Kidney epithelial cell (primary cell): ENCODE results near the gene CRYBG1. TPM values are rescaled to one million over a fixed set of nuclear protein-coding genes. Genes with fewer than 3 reads are reported as not detected.

ENCODE experiments used
- DNase-seq: peaks from one replicate; pipeline ENCODE4 v3.0.0-alpha.2; 2010; ENCODE audit warnings: low read depth
- H3K27me3 ChIP-seq: 2 replicates; pipeline ENCODE4 v1.6.0; 2011; ENCODE audit warnings: low read length; ENCODE audit not compliant: control insufficient read depth, insufficient read depth
- H3K36me3 ChIP-seq: 2 replicates; pipeline ENCODE4 v1.5.1; 2011; ENCODE audit warnings: low read length; ENCODE audit not compliant: control insufficient read depth, insufficient read depth
- H3K4me3 ChIP-seq: 2 replicates; pipeline ENCODE4 v1.5.1; 2011; ENCODE audit warnings: low read depth, mild to moderate bottlenecking, control low read depth, low read length
- total RNA-seq: library from RNA; depleted of rRNA; stranded (reverse); fragments of >200 nt; gene quantifications from 2 replicates; pipeline ENCODE4 v1.2.3, GENCODE V29; 2015
- TF ChIP-seq, protein P1 (sequence below): IDR thresholded peaks from 2 replicates; pipeline ENCODE4 v1.5.1; 2011; ENCODE audit warnings: mild to moderate bottlenecking, moderate library complexity, low read length, control low read depth, inconsistent platforms; ENCODE audit not compliant: insufficient read depth, poor library complexity, severe bottlenecking

The CRYBG1 gene
- total RNA-seq, 1 donor from 2014 or later, result 4.4 TPM

DNA sequence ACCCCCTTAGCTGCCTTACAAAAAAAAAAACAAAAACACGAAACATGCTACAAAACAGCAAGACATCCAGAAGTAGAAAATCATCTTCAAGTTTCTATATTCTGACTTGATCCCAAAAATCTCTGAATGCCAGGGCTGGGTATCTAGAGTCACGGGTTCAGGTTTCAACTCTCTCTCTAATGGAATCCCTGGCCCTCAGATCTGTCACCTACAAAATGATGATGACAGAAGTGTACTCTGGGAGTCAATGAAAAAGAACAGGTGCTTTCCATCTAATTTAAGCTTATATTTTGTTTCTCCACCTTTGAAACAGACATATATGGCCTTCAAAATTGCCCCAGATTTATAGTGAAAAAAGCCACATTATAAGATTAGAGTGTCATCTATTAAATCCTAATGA lies 250.5 kb downstream of the CRYBG1 start:
- Histone ChIP-seq H3K4me3 (no peak overlapping the region), H3K27me3 (no peaks in the 10 kb centered on the region), H3K36me3 (no peaks in the 10 kb centered on the region)
- TF ChIP-seq, protein P1, sequence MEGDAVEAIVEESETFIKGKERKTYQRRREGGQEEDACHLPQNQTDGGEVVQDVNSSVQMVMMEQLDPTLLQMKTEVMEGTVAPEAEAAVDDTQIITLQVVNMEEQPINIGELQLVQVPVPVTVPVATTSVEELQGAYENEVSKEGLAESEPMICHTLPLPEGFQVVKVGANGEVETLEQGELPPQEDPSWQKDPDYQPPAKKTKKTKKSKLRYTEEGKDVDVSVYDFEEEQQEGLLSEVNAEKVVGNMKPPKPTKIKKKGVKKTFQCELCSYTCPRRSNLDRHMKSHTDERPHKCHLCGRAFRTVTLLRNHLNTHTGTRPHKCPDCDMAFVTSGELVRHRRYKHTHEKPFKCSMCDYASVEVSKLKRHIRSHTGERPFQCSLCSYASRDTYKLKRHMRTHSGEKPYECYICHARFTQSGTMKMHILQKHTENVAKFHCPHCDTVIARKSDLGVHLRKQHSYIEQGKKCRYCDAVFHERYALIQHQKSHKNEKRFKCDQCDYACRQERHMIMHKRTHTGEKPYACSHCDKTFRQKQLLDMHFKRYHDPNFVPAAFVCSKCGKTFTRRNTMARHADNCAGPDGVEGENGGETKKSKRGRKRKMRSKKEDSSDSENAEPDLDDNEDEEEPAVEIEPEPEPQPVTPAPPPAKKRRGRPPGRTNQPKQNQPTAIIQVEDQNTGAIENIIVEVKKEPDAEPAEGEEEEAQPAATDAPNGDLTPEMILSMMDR, result no peak
- DNase-seq, result no peak

GRCh38 chr6:106612671-106613416 lies 252.3 kb downstream of the CRYBG1 start:
- TF ChIP-seq, protein P1, result no peak
- no peak overlapping the region for H3K4me3 ChIP-seq
- no peak for DNase-seq
- H3K27me3 ChIP-seq, result no peaks in the 10 kb centered on the region
- H3K36me3 ChIP-seq, result no peaks in the 10 kb centered on the region

- H3K27me3 ChIP-seq, result no peaks in the 10 kb centered on the region
- H3K4me3 ChIP-seq, result no peak overlapping the region
- DNase-seq, result no peak
- TF ChIP-seq, protein P1, result no peak
- no peaks in the 10 kb centered on the region for H3K36me3 ChIP-seq
Observed at GRCh38 chr6:106613590-106613989, 253.1 kb downstream of the CRYBG1 start.

DNA sequence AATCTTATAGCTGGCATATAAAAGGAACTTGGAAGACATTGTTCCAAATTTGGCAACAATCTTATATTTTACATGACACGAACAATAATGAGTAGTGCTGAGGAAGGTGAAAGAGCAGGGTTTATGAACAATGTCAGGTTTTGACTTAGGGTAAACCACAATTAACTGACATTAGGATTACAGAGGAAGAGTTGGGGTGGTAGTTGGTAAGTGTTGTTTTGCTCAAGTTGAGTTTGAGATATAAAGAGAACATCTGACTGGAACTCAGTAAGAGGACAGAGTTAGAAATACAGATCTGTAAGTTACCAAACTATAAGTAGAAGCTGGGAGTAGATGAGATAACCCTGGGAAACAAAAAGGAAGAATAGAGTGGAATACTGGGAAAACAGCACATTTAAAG lies 253.6 kb downstream of the CRYBG1 start:
- Histone ChIP-seq H3K36me3 (no peaks in the 10 kb centered on the region), H3K4me3 (no peak overlapping the region), H3K27me3 (no peaks in the 10 kb centered on the region)
- no peak for DNase-seq
- TF ChIP-seq, protein P1, result no peak

GRCh38 chr6:106614592-106615257 lies 254.2 kb downstream of the CRYBG1 start:
- H3K36me3 ChIP-seq, result no peaks in the 10 kb centered on the region
- H3K4me3 ChIP-seq, result no peak overlapping the region
- no peaks in the 10 kb centered on the region for H3K27me3 ChIP-seq
- DNase-seq, result no peak
- TF ChIP-seq, protein P1, result no peak

DNA sequence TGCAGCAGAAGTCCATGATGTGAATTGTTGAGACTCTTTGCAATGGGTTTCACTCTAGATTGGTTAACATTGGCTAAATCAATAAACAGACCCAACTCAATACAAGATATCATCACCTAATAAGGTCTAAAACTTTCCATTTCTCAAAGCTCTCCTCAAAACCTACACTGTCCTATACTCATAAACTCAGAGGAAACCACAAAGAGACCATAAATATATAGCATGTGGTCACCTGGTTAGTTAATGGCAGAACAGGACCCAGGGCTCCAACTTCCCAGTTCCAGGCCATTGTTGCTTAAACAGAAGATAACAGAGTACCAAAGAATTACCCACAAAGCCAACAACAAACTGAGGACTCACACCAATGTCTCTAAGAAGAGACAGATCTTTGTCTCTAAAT lies 256.8 kb downstream of the CRYBG1 start:
- DNase-seq, result no peak
- H3K27me3 ChIP-seq, result no peaks in the 10 kb centered on the region
- TF ChIP-seq, protein P1, result no peak

More for the DNA sequence above, 256.8 kb downstream of the CRYBG1 start:
- H3K4me3 ChIP-seq, result no peak overlapping the region
- H3K36me3 ChIP-seq, result no peaks in the 10 kb centered on the region
